NB4 (cell line): ENCODE results near the gene MTMR8.

Experiments used
- CTCF ChIP-seq: IDR thresholded peaks from one replicate; pipeline ENCODE4 v1.5.1; 2012; ENCODE audit warnings: low read depth, low read length
- MAX ChIP-seq: IDR thresholded peaks from 2 replicates; pipeline ENCODE4 v1.6.1; 2011; ENCODE audit warnings: low read depth, low read length
- MYC ChIP-seq: IDR thresholded peaks from 2 replicates; pipeline ENCODE4 v1.6.1; 2011; ENCODE audit warnings: low read depth, low read length
- POLR2A ChIP-seq: IDR thresholded peaks from 2 replicates; pipeline ENCODE4 v1.6.1; 2011; ENCODE audit warnings: mild to moderate bottlenecking; ENCODE audit not compliant: insufficient read length; ENCODE audit errors: extremely low read depth

- TF ChIP-seq CTCF, result no peak
- TF ChIP-seq POLR2A, result no peak
- no peak for TF ChIP-seq MAX
- no peak for TF ChIP-seq MYC
Measured at GRCh38 chrX:64394874-64395567, at the start of gene MTMR8.
